OCI-LY7 (cell line): ENCODE measurements around the gene POLR2M.

Experiments
- EZH2phosphoT487 ChIP-seq: fragments of 200-600 bp; sonication (generic); IDR thresholded peaks from 2 replicates; pipeline ENCODE4 v1.6.1; 2018; ENCODE audit warnings: low read depth, borderline replicate concordance, mild to moderate bottlenecking, mixed run types, antibody characterized with exemption, low read length, moderate library complexity, mixed read lengths
- TF ChIP-seq, protein P1 (sequence below): fragments of 200-600 bp; sonication (generic); conservative IDR thresholded peaks from 2 replicates; pipeline ENCODE4 v1.5.1; 2014; ENCODE audit warnings: mild to moderate bottlenecking, antibody characterized with exemption, low read length, moderate library complexity, mixed read lengths

DNA sequence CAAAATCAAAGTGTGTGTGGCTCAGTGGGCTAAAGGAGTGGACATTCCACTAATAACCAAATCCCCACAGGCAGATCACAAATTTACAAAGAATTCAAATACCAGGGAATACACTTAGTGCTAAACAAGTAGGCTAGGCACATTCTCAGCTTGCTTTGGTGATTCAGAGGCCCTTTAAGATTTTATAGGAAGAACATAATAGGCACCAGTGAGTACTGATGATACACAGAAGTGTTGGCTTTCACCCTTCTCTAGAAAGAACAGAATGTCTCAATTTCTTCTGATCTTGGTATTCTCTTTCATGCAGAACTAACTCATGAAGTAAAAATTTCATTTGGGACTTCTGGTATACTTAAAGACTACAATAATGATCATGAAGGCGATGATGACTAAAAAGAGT lies 55.0 kb downstream of the POLR2M start:
- TF ChIP-seq, protein P1, sequence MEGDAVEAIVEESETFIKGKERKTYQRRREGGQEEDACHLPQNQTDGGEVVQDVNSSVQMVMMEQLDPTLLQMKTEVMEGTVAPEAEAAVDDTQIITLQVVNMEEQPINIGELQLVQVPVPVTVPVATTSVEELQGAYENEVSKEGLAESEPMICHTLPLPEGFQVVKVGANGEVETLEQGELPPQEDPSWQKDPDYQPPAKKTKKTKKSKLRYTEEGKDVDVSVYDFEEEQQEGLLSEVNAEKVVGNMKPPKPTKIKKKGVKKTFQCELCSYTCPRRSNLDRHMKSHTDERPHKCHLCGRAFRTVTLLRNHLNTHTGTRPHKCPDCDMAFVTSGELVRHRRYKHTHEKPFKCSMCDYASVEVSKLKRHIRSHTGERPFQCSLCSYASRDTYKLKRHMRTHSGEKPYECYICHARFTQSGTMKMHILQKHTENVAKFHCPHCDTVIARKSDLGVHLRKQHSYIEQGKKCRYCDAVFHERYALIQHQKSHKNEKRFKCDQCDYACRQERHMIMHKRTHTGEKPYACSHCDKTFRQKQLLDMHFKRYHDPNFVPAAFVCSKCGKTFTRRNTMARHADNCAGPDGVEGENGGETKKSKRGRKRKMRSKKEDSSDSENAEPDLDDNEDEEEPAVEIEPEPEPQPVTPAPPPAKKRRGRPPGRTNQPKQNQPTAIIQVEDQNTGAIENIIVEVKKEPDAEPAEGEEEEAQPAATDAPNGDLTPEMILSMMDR = no peak
- no peak for TF ChIP-seq EZH2phosphoT487
